ENCODE results near the gene TRIO.
A peak's percentile ranks its signal among the peaks of the same experiment; 100 is the strongest.

Gene TRIO

GRCh38 chr5:14229734-14230133 is 86.6 kb downstream of the TRIO start:
- TF ChIP-seq CTCF (conservative IDR thresholded peaks at IDR 0.05; ENCODE audit: low read length), result no peak
- no peak for DNase-seq (ENCODE audit: low read depth)
- no peak overlapping the region for H3K4me3 ChIP-seq (ENCODE audit: low read length)

- TF ChIP-seq CTCF (conservative IDR thresholded peaks at IDR 0.05; ENCODE audit: low read length), result no peak
- DNase-seq (ENCODE audit: low read depth), result peak; percentile 61
Measured at GRCh38 chr5:14231156-14231555, 88.0 kb downstream of the TRIO start.

GRCh38 chr5:14231890-14232289 is 88.7 kb downstream of the TRIO start:
- TF ChIP-seq CTCF (conservative IDR thresholded peaks at IDR 0.05; ENCODE audit: low read length), result no peak
- no peak for DNase-seq (ENCODE audit: low read depth)
- H3K4me3 ChIP-seq (ENCODE audit: low read length), result no peak overlapping the region

More at GRCh38 chr5:14231156-14231555, 88.0 kb downstream of the TRIO start:
- no peak overlapping the region for H3K4me3 ChIP-seq (ENCODE audit: low read length)

GRCh38 chr5:14234204-14234603 is 91.1 kb downstream of the TRIO start:
- no peak for TF ChIP-seq CTCF (conservative IDR thresholded peaks at IDR 0.05; ENCODE audit: low read length)
- no peak overlapping the region for H3K4me3 ChIP-seq (ENCODE audit: low read length)

GRCh38 chr5:14235872-14236271 is 92.7 kb downstream of the TRIO start:
- no peak for TF ChIP-seq CTCF (conservative IDR thresholded peaks at IDR 0.05; ENCODE audit: low read length)
- no peak overlapping the region for H3K4me3 ChIP-seq (ENCODE audit: low read length)
- DNase-seq (ENCODE audit: low read depth), result no peak

More at GRCh38 chr5:14234204-14234603, 91.1 kb downstream of the TRIO start:
- no peak for DNase-seq (ENCODE audit: low read depth)

- no peak for DNase-seq (ENCODE audit: low read depth)
- no peak for TF ChIP-seq CTCF (conservative IDR thresholded peaks at IDR 0.05; ENCODE audit: low read length)
- H3K4me3 ChIP-seq (ENCODE audit: low read length), result no peak overlapping the region
Measured at GRCh38 chr5:14236757-14237156, 93.6 kb downstream of the TRIO start.

- TF ChIP-seq CTCF (conservative IDR thresholded peaks at IDR 0.05; ENCODE audit: low read length), result no peak
- DNase-seq (ENCODE audit: low read depth), result no peak
- no peak overlapping the region for H3K4me3 ChIP-seq (ENCODE audit: low read length)
Measured at GRCh38 chr5:14237317-14238086, 94.4 kb downstream of the TRIO start.
